Measurements from ENCODE around the gene OR2G3. TPM values are rescaled to one million over a fixed set of nuclear protein-coding genes. Genes with fewer than 3 reads are reported as not detected.

Gene OR2G3
- total and polyA plus RNA-seq, 2 of the 8 experiments (the other 6 are each of a cell fraction or from before 2014, with no cell fraction given): not detected

DNA sequence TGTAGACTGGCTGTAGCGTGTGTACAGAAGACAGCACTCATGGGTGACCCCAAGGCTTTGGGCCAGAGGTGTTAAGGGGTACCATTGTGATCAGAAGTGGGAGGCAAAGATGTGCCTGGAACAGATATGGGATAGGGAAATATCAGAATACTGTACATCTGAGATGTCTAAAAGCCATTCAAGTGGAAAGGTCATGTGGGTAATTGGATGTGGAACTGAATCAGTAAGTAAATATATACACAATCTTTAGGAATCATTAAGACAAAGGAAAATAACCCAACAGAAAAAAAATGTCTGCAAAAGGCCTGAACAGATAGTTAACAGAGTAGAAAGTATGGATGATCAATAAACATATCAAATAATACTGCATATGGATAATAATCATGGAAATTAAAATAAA, 47.7 kb downstream of the OR2G3 start (continued):
- TF ChIP-seq, protein P1, sequence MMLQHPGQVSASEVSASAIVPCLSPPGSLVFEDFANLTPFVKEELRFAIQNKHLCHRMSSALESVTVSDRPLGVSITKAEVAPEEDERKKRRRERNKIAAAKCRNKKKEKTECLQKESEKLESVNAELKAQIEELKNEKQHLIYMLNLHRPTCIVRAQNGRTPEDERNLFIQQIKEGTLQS (IDR thresholded peaks at IDR 0.05; ENCODE audit: insufficient read depth, low read depth, low read length): no peak
- TF ChIP-seq FOSL1 (IDR thresholded peaks at IDR 0.05; ENCODE audit: insufficient read depth, low read depth, low read length) (no peak), CEBPB (IDR thresholded peaks at IDR 0.05; ENCODE audit: low read depth, low read length) (no peak), RNF2 (IDR thresholded peaks at IDR 0.05; ENCODE audit: borderline replicate concordance, low read depth, low read length, missing control alignments, poor library complexity, severe bottlenecking) (no peak), EGR1 (IDR thresholded peaks at IDR 0.05; ENCODE audit: borderline replicate concordance, low read depth, low read length) (no peak)

Small RNA genes lying within 50 kb of the gene (small RNA-seq; reads per million reads assigned to genes)
- not detected for gene RF00026 (ENCODE audit: insufficient read depth)

Other genes starting within 250 kb of the OR2G3 start
- gene NLRP3, start 189.4 kb upstream of the OR2G3 start, total RNA-seq (2021; fragmentation: NEBNext Ultra II Directional; extraction: Animal tissue kit (Norgen Biotek cat#: 25700)): 0.19 and 0.23 TPM in 2 replicates
- 0.03 and 0.05 TPM in 2 replicates for gene NLRP3, start 189.4 kb upstream of the OR2G3 start, polyA plus RNA-seq (2011; rRNA removed)
- gene OR2B11, start 147.5 kb upstream of the OR2G3 start, total RNA-seq (2021; fragmentation: NEBNext Ultra II Directional; extraction: Animal tissue kit (Norgen Biotek cat#: 25700)): not detected in 2 replicates
- not detected in 2 replicates for gene OR2B11, start 147.5 kb upstream of the OR2G3 start, polyA plus RNA-seq (2011; rRNA removed)
- gene OR2C3, start 69.1 kb upstream of the OR2G3 start, total RNA-seq (2021; fragmentation: NEBNext Ultra II Directional; extraction: Animal tissue kit (Norgen Biotek cat#: 25700)): not detected in 2 replicates
- gene OR2C3, start 69.1 kb upstream of the OR2G3 start, polyA plus RNA-seq (2011; rRNA removed): not detected in 2 replicates
- gene GCSAML, start 56.5 kb upstream of the OR2G3 start, total RNA-seq (2021; fragmentation: NEBNext Ultra II Directional; extraction: Animal tissue kit (Norgen Biotek cat#: 25700)): not detected in 2 replicates
- not detected in 2 replicates for gene GCSAML, start 56.5 kb upstream of the OR2G3 start, polyA plus RNA-seq (2011; rRNA removed)
- not detected in 2 replicates for gene OR2G2, start 17.2 kb upstream of the OR2G3 start, total RNA-seq (2021; fragmentation: NEBNext Ultra II Directional; extraction: Animal tissue kit (Norgen Biotek cat#: 25700))
- gene OR2G2, start 17.2 kb upstream of the OR2G3 start, polyA plus RNA-seq (2011; rRNA removed): not detected in 2 replicates
- gene OR13G1, start 74.2 kb downstream of the OR2G3 start, total RNA-seq (2021; fragmentation: NEBNext Ultra II Directional; extraction: Animal tissue kit (Norgen Biotek cat#: 25700)): not detected in 2 replicates
- gene OR13G1, start 74.2 kb downstream of the OR2G3 start, polyA plus RNA-seq (2011; rRNA removed): not detected in 2 replicates
- gene OR6F1, start 111.1 kb downstream of the OR2G3 start, total RNA-seq (2021; fragmentation: NEBNext Ultra II Directional; extraction: Animal tissue kit (Norgen Biotek cat#: 25700)): not detected in 2 replicates
- gene OR6F1, start 111.1 kb downstream of the OR2G3 start, polyA plus RNA-seq (2011; rRNA removed): not detected in 2 replicates
- gene OR14K1, start 133.0 kb downstream of the OR2G3 start, total RNA-seq (2021; fragmentation: NEBNext Ultra II Directional; extraction: Animal tissue kit (Norgen Biotek cat#: 25700)): not detected in 2 replicates
- not detected in 2 replicates for gene OR14K1, start 133.0 kb downstream of the OR2G3 start, polyA plus RNA-seq (2011; rRNA removed)
- gene OR14A2, start 142.6 kb downstream of the OR2G3 start, total RNA-seq (2021; fragmentation: NEBNext Ultra II Directional; extraction: Animal tissue kit (Norgen Biotek cat#: 25700)): not detected in 2 replicates
- not detected in 2 replicates for gene OR14A2, start 142.6 kb downstream of the OR2G3 start, polyA plus RNA-seq (2011; rRNA removed)
- not detected in 2 replicates for gene OR1C1, start 155.0 kb downstream of the OR2G3 start, total RNA-seq (2021; fragmentation: NEBNext Ultra II Directional; extraction: Animal tissue kit (Norgen Biotek cat#: 25700))
- not detected in 2 replicates for gene OR1C1, start 155.0 kb downstream of the OR2G3 start, polyA plus RNA-seq (2011; rRNA removed)
- gene OR14A16, start 218.5 kb downstream of the OR2G3 start, total RNA-seq (2021; fragmentation: NEBNext Ultra II Directional; extraction: Animal tissue kit (Norgen Biotek cat#: 25700)): not detected in 2 replicates
- not detected in 2 replicates for gene OR14A16, start 218.5 kb downstream of the OR2G3 start, polyA plus RNA-seq (2011; rRNA removed)
- not detected in 2 replicates for gene OR11L1, start 236.3 kb downstream of the OR2G3 start, total RNA-seq (2021; fragmentation: NEBNext Ultra II Directional; extraction: Animal tissue kit (Norgen Biotek cat#: 25700))
- not detected in 2 replicates for gene OR11L1, start 236.3 kb downstream of the OR2G3 start, polyA plus RNA-seq (2011; rRNA removed)

Data from H1 (cell line).